ENCODE data around the gene MRPL24.

MRPL24 gene

GRCh38 chr1:156705918-156706656, 34.8 kb downstream of the MRPL24 start (continued):
- TF ChIP-seq ZNF660 (tag by site-specific recombination; IDR thresholded peaks at IDR 0.05) (no peak; the same call in 1 of the 2 replicates), ZNF423 (tag by site-specific recombination; IDR thresholded peaks at IDR 0.05) (peak; percentile 81), SP2 (tag by site-specific recombination; IDR thresholded peaks at IDR 0.05) (peak; percentile 77), ZBTB11 (tag by site-specific recombination; conservative IDR thresholded peaks at IDR 0.05; ENCODE audit: low read depth) (peak; percentile 40), ZNF114 (tag by site-specific recombination; IDR thresholded peaks at IDR 0.05) (no peak), YY1 (tag by site-specific recombination; IDR thresholded peaks at IDR 0.05) (no peak), ZNF416 (tag by site-specific recombination; IDR thresholded peaks at IDR 0.05) (no peak), SP3 (tag by site-specific recombination; IDR thresholded peaks at IDR 0.05) (peak; percentile 65; the same call in 1 of the 2 replicates), ZNF654 (tag by site-specific recombination; IDR thresholded peaks at IDR 0.05; ENCODE audit: low read depth) (peak; percentile 86), YY2 (tag by site-specific recombination; IDR thresholded peaks at IDR 0.05) (no peak), ZNF624 (tag by site-specific recombination; IDR thresholded peaks at IDR 0.05) (no peak), ZXDB (tag by site-specific recombination; IDR thresholded peaks at IDR 0.05) (peak; percentile 67), ZNF391 (tag by site-specific recombination; IDR thresholded peaks at IDR 0.05; ENCODE audit: borderline replicate concordance, low read depth) (peak; percentile 68; the same call in 1 of the 2 replicates), ZNF548 (tag by site-specific recombination; IDR thresholded peaks at IDR 0.05) (no peak), BCL11B (tag by site-specific recombination; IDR thresholded peaks at IDR 0.05; ENCODE audit: low read depth) (peak; percentile 63), KLF1 (tag by site-specific recombination; IDR thresholded peaks at IDR 0.05) (peak; percentile 44), ZNF37A (tag by site-specific recombination; IDR thresholded peaks at IDR 0.05) (no peak), ZNF280D (tag by site-specific recombination; IDR thresholded peaks at IDR 0.05) (no peak), ZNF629 (tag by site-specific recombination; IDR thresholded peaks at IDR 0.05) (peak; percentile 82), ZNF488 (tag by site-specific recombination; IDR thresholded peaks at IDR 0.05) (no peak), ZBTB6 (tag by site-specific recombination; IDR thresholded peaks at IDR 0.05) (0 out of 2 replicates have a peak, but pooled peaks have one; percentile 11), BCL11A (tag by site-specific recombination; IDR thresholded peaks at IDR 0.05; ENCODE audit: low read depth) (peak; percentile 67), ZBTB21 (tag by site-specific recombination; IDR thresholded peaks at IDR 0.05) (no peak), ZNF521 (tag by site-specific recombination; IDR thresholded peaks at IDR 0.05) (no peak), ZNF561 (tag by site-specific recombination; IDR thresholded peaks at IDR 0.05; ENCODE audit: borderline replicate concordance) (0 out of 2 replicates have a peak, but pooled peaks have one; percentile 55)

All from HEK293 (cell line).